ENCODE measurements around the gene DDX60.

Gene DDX60

DNA sequence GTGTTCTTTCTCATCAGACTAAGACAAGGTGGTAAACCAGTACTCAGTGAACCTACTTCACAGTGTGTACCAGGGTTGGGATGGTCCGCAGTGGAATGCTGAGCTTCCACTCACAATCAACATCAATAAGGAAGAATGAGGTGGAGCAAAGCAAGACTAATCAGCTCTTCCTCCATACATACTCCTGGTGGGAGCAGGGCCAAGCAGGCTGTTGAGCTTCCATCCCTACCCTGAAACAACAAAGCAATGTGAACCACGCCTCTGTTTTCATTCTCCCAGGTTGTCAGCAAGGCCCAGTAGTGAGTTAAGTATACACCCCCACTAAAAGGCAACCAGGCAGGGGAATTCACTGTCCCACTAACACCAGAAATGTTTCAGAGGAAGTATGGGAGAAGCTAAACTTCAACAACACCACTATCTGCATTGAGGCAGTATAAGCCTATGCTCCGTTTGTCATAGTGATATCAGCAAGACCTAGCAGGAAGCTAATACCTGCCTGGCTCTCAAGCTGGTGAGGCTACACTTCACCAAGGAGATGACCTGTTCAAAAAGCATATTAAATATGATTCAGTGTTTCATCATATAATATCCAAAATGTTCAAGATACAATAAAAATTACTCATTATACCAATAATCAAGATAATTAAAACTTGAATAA, 109.5 kb downstream of the DDX60 start:
- no peak for DNase-seq (ENCODE audit: low spot score)

DNA sequence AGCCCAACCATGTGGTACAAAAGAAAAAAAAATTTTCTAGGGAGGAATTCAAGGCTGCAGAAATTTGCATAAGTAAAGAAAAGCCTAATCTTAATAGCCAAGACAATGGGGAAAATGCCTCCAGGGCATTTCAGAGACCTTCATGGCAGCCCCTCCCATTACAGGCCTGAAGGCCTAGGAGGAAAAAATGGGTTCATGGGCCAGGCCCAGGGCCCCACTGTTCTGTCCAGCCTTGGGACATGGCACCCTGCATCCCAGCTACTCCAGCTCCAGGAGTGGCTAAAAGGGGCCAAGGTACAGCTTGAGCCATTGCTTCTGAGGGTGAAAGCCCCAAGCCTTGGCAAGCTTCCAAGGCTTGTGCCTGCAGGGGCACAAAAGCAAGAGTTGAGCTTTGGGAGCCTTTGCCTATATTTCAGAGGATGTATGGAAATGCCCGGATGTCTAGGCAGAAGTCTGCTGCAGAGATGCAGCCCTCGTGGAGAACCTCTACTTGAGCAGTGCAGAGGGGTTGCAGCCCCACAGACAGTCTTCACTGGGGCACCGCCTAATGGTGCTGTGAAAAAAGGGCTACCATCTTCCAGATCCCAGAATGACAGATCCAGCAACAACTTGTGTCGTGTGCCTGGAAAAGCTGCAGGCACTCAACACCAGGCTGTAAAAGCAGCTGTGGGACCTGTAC, 115.2 kb downstream of the DDX60 start:
- no peak for DNase-seq (ENCODE audit: low spot score)

DNA sequence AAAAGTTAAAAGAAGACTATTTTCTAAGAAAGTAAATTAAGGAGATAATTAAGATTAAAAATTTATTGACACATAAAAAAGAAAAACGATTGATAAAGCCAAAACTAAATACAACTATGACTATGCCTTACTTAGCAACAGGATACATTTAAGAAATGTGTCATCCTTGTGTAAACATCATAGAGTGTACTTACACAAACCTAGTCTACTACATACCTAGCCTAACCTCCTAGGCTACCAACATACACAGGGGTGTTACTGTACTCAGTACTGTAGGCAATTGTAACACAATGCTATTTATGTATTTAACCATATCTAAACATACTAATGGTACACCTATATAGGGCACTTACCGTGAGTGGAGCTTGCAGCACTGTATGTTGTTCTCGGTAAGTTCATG, 117.9 kb downstream of the DDX60 start:
- DNase-seq (ENCODE audit: low spot score) = no peak

DNA sequence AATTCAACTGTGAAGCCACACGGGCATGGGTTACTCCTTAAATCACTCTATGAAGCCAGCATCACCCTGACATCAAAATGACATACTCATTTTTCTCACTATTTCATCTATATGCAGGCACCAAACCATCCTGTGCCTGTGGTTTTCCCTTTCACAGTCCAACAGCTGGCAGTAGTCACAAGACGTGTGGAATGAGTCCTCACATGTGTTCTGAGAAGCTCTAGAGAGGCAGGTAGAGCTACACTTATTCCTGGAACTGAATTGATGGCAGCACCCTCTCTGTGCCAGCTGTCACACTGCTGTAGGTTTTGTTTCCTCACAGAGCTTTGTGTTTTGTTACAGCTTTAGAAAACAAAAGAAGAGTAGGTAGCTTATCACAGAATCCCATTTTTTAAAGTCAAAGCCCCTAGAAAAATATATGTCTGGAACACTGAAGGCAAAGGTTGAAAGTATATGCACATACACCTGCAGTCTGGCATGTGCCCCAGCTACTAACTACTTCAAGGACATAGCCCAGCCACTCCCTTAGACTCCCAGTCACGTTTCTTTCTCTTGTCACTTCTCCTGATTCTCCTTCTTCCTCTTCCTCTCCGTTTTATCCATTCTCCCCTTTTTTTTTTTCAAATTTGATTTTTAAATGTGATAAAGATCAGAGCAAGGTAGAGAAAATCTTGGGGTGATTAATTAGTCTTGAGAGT, 119.1 kb downstream of the DDX60 start:
- DNase-seq (ENCODE audit: low spot score) = no peak

DNA sequence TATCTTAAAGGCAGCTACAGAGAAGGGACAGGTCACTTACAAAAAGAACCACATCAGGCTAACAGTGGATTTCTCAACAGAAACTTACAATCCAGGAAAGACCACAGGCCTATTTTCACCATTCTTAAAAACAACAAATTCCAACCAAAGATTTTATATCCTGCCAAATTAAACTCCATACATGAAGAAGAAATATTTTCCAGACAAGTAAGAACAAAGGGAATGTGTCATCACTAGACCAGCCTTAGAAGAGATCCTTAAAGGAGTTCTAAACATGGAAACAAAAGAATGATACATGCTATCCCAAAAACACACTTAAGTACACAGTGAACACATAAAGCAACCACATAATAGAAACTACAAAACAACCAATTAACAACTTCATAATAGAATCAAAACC, 120.6 kb downstream of the DDX60 start:
- no peak for DNase-seq (ENCODE audit: low spot score)

DNA sequence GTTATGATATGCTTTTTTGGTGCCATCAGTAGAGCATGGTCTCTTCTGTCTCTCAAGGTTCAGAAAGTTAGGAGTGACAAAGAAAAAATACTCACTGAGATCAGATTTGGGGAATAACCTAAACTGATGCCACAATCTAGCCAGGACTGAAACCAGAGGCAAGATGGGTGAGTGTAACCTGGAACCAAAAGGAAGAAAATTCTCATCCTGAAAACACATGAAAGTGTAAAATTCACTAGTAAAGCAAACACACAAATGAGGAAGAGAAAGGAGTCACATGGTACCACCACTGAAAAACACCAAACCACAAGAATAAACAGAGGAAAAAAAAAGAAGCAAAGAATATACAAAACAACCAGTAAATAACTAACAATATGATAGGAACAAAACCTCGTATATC, 129.8 kb downstream of the DDX60 start:
- no peak for DNase-seq (ENCODE audit: low spot score)

DNA sequence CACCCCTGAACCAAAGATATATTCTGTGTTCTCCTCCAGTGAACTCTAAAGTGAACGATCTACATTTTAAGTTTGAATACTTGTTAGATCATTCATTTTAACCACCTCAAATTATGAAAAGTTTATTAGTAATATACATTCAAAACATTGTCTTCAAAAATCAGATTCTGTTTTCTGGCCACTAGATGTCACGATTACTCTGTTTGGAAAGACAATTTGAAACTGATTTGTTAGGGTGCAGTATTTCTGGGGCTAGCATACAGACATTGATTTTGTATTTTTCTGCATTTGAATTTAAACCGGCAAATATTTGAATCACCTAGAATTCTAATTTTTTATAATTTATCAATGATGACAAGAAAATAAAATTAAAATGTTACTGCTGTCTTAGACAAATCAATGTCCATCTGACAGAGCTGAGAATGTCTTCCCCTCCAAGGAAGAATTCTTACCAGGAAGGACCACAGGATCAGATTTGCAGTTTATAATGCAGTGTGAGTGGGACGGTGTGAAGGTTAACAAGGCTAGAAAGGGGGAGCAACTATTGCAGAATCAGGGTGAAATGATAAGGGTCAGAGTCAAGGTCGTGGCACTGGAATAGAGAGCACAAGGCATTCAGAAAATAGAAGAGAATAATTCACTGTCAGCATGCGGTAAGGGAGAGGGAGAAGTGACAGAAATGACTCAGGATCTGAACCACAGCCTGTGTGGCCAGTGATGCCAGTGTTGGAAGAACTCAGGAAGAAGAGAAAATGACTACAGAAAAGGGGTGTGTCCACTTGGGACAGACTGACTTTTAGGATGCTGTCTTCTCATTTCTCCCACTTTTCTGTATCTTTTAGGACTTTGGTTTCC, 134.6 kb downstream of the DDX60 start:
- DNase-seq (ENCODE audit: low spot score) = peak; percentile 56

DNA sequence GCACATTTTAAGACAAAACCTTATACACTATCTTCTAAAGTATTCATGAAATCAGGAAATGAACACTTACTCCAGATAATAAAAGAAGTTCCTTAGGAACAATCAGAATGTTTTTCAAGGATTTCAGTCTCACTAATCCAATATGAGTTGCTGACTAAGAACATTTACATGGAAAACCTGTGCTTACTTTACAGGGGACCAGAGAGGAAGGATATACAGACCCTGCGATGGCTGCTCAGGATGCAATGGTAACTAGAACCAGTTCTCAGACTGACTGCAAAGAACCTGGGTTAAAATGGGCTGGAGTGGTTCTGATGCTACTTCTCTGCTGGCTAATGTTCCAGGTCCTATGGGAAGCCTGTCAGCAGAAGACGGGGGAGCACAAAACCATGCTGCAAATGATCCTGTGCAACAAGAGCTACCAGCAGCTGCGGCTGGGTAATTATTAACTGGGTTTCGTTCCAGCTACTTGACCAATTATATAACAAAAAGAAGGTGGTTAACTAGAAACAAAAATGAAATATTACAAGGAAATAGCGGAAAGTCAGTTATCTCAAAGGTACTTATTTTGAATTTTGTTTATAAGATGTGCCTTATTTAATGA, 140.9 kb downstream of the DDX60 start:
- DNase-seq (ENCODE audit: low spot score) = no peak

DNA sequence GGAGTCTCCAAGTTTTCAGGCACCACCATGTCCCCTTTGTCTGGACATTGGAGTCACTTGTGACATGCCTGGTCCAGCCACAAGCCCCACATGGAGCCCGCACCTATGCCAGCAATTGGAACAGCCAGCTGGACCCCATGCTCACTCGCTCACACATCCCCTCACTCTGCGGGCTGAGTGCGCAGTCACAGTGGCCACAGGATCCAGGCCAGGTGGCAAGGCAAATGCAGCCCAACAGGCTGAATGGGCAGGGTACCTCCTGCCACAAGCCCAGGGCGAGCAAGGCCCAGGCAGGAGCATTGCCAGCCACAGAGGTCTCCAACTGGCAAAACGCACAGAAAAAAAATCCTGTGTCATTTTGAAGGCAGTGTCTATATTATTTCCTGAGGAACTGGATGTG, 144.2 kb downstream of the DDX60 start:
- DNase-seq (ENCODE audit: low spot score) = no peak

DNA sequence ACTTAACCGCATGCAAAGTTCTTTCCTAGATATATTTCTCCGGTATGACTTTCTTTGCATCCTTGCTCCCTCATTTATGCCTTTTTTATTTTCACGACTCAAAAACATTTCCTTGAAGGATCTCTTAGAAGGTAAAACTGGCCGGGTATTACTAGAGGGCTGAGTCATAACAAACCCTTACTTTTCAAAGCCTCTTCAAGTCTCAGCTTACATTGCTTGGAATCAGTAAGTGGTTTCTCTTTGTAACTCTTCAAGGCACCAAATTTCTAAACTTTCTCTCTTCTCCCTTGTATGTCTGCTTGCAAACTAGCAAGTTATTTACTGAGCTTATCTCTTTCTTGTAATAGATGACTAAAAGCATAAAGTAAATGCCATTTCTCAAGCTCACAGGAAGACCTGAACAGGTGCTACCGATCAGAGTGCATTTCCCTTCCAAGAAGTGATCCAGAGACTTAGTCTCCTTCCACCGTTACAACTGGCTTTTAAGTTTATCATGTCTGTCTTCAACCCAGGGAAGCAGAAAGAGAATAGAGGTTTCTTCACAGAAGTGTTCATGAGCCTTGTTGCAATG, 150.8 kb downstream of the DDX60 start:
- DNase-seq (ENCODE audit: low spot score) = no peak
